HFF-Myc (cell line): ENCODE measurements around the gene MIGA1.

Experiments used
- DNase-seq: peaks from one replicate; pipeline ENCODE4 v3.0.0-alpha.2; 2011; ENCODE audit warnings: low read depth; ENCODE audit errors: extremely low read depth
- H3K4me3 ChIP-seq: replicated peaks from 2 replicates; pipeline ENCODE4 v1.5.1; 2011; ENCODE audit warnings: low read depth, mild to moderate bottlenecking, control low read depth, low read length
- TF ChIP-seq, protein P1 (sequence below): IDR thresholded peaks from 2 replicates; pipeline ENCODE4 v1.5.1; 2012; ENCODE audit warnings: mild to moderate bottlenecking, low read depth, low read length, control low read depth; ENCODE audit errors: missing control alignments

MIGA1 gene

DNA sequence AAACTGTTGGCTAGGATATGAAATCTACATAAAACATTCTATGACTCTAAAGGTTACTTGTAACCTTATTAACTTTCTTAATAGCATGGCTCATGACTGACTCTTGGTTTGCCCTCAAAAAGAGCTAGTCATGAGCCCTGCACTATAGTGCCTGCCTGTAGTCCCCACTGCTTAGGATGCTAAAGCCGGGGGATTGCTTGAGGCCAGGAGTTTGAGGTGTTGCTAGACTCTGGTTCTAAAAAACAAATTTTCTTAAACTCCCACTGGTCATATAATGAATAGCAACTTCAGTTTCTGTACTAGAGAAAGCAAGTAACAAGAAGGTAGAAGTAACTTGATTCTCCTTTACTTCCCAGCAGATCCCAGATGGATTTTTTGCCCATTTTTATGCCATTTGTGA lies 93.2 kb downstream of the MIGA1 start:
- H3K4me3 ChIP-seq, result no peak overlapping the region
- TF ChIP-seq, protein P1, sequence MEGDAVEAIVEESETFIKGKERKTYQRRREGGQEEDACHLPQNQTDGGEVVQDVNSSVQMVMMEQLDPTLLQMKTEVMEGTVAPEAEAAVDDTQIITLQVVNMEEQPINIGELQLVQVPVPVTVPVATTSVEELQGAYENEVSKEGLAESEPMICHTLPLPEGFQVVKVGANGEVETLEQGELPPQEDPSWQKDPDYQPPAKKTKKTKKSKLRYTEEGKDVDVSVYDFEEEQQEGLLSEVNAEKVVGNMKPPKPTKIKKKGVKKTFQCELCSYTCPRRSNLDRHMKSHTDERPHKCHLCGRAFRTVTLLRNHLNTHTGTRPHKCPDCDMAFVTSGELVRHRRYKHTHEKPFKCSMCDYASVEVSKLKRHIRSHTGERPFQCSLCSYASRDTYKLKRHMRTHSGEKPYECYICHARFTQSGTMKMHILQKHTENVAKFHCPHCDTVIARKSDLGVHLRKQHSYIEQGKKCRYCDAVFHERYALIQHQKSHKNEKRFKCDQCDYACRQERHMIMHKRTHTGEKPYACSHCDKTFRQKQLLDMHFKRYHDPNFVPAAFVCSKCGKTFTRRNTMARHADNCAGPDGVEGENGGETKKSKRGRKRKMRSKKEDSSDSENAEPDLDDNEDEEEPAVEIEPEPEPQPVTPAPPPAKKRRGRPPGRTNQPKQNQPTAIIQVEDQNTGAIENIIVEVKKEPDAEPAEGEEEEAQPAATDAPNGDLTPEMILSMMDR, result no peak
- DNase-seq, result no peak

DNA sequence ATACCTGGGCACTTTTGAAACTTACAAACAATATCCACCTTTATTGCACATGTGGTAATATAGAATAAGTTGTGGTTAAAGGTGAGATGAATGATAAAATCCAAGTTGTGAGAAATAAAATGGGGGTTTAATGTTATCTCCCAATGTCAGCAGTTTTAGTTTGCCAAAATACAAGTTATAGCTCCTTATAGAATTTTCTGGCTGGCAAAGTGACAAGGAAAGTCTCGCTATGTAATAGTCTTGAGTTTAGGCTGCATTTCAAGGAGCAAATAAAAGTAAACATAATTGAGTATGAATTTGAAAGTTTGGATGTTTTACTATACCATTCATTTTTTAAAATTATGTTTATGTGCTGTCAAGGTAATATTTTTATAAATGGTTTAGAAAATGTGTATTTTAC lies 94.0 kb downstream of the MIGA1 start:
- H3K4me3 ChIP-seq, result no peak overlapping the region
- TF ChIP-seq, protein P1, result no peak
- DNase-seq, result no peak

DNA sequence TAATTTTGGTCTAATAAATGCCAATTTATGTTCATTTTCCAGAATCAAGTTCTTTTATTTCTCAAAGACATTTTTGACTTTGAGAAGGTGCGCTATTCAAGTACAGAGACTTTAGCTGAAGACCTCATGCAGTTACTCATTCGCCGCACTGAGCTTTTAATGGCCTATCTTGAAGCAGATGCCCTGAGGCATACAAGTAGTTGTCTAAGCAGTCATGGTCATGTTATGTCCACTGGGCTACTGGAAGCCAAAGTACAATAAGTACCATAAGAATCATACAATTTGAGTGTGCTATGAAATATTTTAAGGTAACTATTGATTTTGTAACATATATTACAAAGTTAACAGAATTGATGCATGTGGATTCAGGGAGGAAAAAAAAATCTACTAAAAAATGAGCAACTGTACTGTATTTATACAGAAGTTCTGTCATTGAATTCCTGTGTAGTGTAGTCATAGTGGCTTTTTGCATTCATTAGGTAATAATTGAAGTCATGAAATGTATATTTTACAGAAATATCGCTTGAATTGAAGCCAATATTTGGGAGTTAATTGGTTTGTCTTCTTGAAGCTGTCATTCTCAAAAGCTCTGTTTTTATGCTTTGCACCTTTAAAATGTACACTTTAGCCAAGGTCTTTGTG lies 95.5 kb downstream of the MIGA1 start:
- TF ChIP-seq, protein P1, result no peak

DNA sequence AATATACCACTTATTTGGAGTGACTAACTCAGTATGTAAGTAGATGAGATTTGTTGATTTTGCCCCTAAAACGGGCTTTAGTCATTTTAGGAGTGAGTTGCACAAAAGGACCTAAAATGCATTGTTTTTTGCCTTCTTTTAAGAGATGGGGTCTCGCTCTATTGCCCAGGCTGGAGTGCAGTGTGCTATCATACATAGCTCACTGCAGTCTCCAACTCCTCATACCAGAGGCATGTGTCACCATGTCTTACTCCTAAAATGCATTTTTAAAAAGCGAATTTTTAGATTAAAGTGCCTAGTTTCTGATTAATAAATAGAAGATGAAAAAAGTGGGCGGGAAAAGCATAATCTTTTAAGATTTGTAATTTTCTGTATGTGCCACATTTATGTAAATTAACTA lies 97.4 kb downstream of the MIGA1 start:
- DNase-seq, result no peak
- TF ChIP-seq, protein P1, result no peak

More for the DNA sequence above, 95.5 kb downstream of the MIGA1 start:
- H3K4me3 ChIP-seq, result no peak overlapping the region
- no peak for DNase-seq

DNA sequence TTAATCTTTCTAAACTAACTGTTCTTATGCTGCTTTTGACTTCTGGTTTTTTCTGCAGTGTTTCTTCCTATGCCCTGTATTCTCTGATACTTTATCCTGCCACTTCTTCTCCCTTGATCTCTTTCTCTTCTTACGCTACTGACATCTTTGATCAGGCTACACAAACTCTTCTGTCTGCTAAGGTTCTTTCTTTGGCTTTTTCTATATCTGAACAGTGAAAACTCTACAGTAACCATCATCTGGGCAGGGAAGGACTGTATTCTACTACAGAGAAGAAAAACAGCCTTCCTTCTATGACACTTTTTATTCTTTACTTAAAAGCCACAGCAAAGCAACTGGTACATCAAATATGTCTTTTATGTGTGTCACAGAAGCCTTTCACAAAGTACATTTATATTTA lies 101.6 kb downstream of the MIGA1 start:
- TF ChIP-seq, protein P1, result no peak
- DNase-seq, result no peak
- no peak overlapping the region for H3K4me3 ChIP-seq

More for the DNA sequence above, 97.4 kb downstream of the MIGA1 start:
- H3K4me3 ChIP-seq, result no peak overlapping the region

DNA sequence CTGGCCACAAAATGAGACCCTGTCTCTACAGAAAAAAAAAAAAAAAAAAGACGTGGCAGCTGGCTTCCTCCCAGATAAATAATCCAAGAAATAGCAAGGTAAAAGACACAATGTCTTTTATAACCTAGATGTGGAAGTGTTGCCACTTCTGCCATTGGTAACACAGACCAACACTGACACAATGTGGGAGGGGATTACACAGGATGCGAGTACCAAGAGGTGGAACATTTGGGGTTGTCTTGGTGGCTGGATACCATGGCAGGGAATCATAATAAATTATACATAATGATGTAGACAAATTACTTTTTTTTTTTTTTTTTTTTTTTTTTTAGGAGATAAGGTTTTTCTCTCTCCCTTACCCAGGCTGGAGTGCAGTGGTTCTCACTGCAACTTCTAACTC lies 103.0 kb downstream of the MIGA1 start:
- TF ChIP-seq, protein P1, result no peak
- no peak overlapping the region for H3K4me3 ChIP-seq
- no peak for DNase-seq
